Osteoblast (primary cell): ENCODE data around the gene DYSF. TPM values are rescaled to one million over a fixed set of nuclear protein-coding genes. Genes with fewer than 3 reads are reported as not detected.
A peak's percentile ranks its signal among the peaks of the same experiment; 100 is the strongest.

ENCODE experiments used
- DNase-seq: peaks from one replicate; pipeline ENCODE4 v3.0.0; 2011; ENCODE audit warnings: low spot score, mixed read lengths; ENCODE audit not compliant: insufficient read length; ENCODE audit errors: missing footprints
- H2AFZ ChIP-seq: 2 replicates; pipeline ENCODE4 v1.6.0; 2011; ENCODE audit warnings: mild to moderate bottlenecking, low read length
- H3K27ac ChIP-seq: 2 replicates; pipeline ENCODE4 v1.5.1; 2011; ENCODE audit warnings: mild to moderate bottlenecking, low read depth, low read length, moderate library complexity
- H3K27me3 ChIP-seq: 2 replicates; pipeline ENCODE4 v1.6.0; 2012; ENCODE audit warnings: mild to moderate bottlenecking, control low read depth, inconsistent platforms, low read length, moderate library complexity; ENCODE audit not compliant: insufficient read depth
- H3K36me3 ChIP-seq: 2 replicates; pipeline ENCODE4 v1.5.1; 2011; ENCODE audit warnings: mild to moderate bottlenecking, low read length, control low read depth, moderate library complexity; ENCODE audit not compliant: insufficient read depth
- H3K4me1 ChIP-seq: 2 replicates; pipeline ENCODE4 v1.5.1; 2011; ENCODE audit warnings: mild to moderate bottlenecking, low read length, control low read depth, moderate library complexity; ENCODE audit not compliant: insufficient read depth
- H3K4me2 ChIP-seq: 2 replicates; pipeline ENCODE4 v1.6.0; 2011; ENCODE audit warnings: mild to moderate bottlenecking, low read length; ENCODE audit not compliant: insufficient read depth
- H3K4me3 ChIP-seq: fragments of 200-600 bp; sonication (generic); 3 replicates; pipeline ENCODE4 v1.5.1; 2012; ENCODE audit warnings: mild to moderate bottlenecking, low read length, inconsistent platforms; ENCODE audit not compliant: insufficient read depth
- H3K79me2 ChIP-seq: 2 replicates; pipeline ENCODE4 v1.6.0; 2012; ENCODE audit warnings: mild to moderate bottlenecking, low read length, control low read depth, inconsistent platforms; ENCODE audit not compliant: insufficient read depth
- H3K9me3 ChIP-seq: 2 replicates; pipeline ENCODE4 v1.5.1; 2011; ENCODE audit warnings: low read depth, low read length, control low read depth
- H4K20me1 ChIP-seq: 2 replicates; pipeline ENCODE4 v1.6.0; 2012; ENCODE audit warnings: mild to moderate bottlenecking, low read length, control low read depth; ENCODE audit not compliant: insufficient read depth
- total RNA-seq: library from RNA; depleted of rRNA; stranded (reverse); fragments of >200 nt; gene quantifications from 2 replicates; pipeline ENCODE4 v1.2.3, GENCODE V29; 2012
- TF ChIP-seq, protein P1 (sequence below): IDR thresholded peaks from 2 replicates; pipeline ENCODE4 v1.5.1; 2011; ENCODE audit warnings: mild to moderate bottlenecking, low read depth, low read length, moderate library complexity; ENCODE audit errors: extremely low read depth

The DYSF gene
- total RNA-seq, 1 donor = 4.3 TPM

DNA sequence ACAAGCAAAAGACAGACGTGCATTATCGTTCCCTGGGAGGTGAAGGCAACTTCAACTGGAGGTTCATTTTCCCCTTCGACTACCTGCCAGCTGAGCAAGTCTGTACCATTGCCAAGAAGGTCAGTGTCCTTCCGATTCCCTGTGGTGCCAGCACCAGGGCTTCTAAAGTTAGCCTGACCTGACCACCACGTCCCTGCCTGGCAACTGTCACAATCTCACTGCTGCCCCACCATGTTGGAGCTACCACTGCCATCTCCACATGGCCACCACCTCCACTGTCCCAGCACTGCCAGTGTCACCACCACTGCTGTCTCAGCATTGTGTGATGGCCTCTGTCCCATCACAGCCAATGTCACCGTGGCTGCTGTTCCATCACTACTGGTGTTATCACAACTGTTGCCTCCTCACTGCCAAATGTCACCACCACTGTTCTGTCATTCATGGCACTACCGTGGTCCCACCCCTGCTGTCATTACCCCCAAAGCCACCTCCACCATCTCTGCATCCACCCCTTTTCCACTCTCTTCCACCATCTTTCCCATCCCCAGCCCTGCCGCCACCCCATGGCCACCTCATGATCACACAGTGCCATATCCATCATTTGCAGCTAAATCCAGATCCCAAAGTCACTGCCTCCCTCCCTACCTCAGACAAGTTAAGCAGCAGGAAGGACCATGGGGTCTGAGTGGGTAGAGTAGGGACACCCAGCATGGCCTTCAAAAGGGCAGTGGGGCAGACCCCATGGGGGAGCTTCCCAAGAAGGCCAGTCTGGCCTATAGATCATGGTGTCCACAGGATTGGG, 216.5 kb downstream of the DYSF start:
- Histone ChIP-seq H3K4me2 (no peak overlapping the region), H3K79me2 (no peaks in the 10 kb centered on the region), H4K20me1 (no peaks in the 10 kb centered on the region), H3K27ac (no peak overlapping the region), H3K36me3 (no peaks in the 10 kb centered on the region), H3K4me3 (no peak overlapping the region), H2AFZ (no peak overlapping the region), H3K27me3 (peaks cover 14% of the 10 kb centered on the region), H3K9me3 (no peaks in the 10 kb centered on the region), H3K4me1 (no peaks in the 10 kb centered on the region)
- TF ChIP-seq, protein P1, sequence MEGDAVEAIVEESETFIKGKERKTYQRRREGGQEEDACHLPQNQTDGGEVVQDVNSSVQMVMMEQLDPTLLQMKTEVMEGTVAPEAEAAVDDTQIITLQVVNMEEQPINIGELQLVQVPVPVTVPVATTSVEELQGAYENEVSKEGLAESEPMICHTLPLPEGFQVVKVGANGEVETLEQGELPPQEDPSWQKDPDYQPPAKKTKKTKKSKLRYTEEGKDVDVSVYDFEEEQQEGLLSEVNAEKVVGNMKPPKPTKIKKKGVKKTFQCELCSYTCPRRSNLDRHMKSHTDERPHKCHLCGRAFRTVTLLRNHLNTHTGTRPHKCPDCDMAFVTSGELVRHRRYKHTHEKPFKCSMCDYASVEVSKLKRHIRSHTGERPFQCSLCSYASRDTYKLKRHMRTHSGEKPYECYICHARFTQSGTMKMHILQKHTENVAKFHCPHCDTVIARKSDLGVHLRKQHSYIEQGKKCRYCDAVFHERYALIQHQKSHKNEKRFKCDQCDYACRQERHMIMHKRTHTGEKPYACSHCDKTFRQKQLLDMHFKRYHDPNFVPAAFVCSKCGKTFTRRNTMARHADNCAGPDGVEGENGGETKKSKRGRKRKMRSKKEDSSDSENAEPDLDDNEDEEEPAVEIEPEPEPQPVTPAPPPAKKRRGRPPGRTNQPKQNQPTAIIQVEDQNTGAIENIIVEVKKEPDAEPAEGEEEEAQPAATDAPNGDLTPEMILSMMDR = no peak
- no peak for DNase-seq

DNA sequence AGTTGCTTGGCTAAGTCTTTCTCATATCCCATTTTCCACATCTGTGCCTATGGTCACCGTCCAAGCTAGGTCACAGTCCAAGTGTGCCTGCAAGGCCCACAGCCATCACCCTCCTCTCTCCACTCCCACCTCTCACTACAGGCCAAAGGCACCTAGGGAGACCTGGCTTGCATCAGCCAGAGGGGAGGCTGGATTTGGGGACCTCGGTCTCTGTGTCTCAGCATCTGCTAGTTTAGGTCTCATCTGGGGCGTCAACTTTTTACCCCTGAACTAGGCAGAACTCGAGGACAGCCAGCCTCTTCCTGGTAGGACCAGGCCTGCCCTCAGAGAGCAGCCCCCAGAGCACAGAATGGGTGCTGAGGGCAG, 217.1 kb downstream of the DYSF start:
- Histone ChIP-seq H4K20me1 (no peaks in the 10 kb centered on the region), H3K9me3 (no peaks in the 10 kb centered on the region), H3K79me2 (no peaks in the 10 kb centered on the region), H3K4me3 (no peak overlapping the region), H3K4me2 (no peak overlapping the region), H3K36me3 (no peaks in the 10 kb centered on the region), H3K27me3 (peaks cover 14% of the 10 kb centered on the region), H3K27ac (no peak overlapping the region), H2AFZ (no peak overlapping the region), H3K4me1 (no peaks in the 10 kb centered on the region)
- DNase-seq = no peak
- TF ChIP-seq, protein P1 = no peak

DNA sequence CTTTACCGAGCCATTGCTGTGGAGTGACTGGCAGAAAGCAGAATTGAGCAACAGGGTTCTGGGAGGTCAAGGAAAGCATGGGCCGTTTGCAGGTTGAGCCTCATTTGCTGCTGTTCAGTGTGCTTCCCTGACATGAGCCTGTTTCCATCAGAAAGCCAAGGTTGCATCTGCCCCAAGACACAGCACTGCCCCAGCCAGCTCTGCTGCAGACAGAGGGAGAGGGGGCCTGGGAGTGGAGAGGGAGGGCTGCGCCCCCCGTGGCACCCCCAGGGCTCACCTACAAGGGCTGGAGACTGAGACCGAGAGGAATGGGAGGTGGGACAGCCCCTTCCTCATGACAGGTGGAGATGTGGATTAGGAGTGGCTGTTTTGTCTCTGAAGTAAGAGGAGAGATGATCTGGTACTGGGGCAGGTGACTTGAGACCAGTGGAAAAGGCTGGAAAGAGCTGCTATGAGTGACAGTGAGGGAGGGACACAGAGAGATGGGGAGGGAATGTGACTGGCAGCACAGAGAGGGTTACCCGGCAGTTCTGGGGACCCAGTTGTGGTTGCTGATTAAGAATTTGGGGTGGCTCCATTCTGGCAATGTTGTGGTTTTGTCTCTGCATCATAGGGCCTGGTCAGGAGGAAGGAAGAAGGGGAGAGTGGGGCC, 218.0 kb downstream of the DYSF start:
- Histone ChIP-seq H3K27ac (no peak overlapping the region), H3K4me2 (no peak overlapping the region), H3K9me3 (no peaks in the 10 kb centered on the region), H2AFZ (no peak overlapping the region), H3K36me3 (no peaks in the 10 kb centered on the region), H3K4me1 (no peaks in the 10 kb centered on the region), H4K20me1 (no peaks in the 10 kb centered on the region), H3K27me3 (peaks cover 14% of the 10 kb centered on the region), H3K4me3 (no peak overlapping the region), H3K79me2 (no peaks in the 10 kb centered on the region)
- DNase-seq = peak; percentile 79
- TF ChIP-seq, protein P1 = no peak

DNA sequence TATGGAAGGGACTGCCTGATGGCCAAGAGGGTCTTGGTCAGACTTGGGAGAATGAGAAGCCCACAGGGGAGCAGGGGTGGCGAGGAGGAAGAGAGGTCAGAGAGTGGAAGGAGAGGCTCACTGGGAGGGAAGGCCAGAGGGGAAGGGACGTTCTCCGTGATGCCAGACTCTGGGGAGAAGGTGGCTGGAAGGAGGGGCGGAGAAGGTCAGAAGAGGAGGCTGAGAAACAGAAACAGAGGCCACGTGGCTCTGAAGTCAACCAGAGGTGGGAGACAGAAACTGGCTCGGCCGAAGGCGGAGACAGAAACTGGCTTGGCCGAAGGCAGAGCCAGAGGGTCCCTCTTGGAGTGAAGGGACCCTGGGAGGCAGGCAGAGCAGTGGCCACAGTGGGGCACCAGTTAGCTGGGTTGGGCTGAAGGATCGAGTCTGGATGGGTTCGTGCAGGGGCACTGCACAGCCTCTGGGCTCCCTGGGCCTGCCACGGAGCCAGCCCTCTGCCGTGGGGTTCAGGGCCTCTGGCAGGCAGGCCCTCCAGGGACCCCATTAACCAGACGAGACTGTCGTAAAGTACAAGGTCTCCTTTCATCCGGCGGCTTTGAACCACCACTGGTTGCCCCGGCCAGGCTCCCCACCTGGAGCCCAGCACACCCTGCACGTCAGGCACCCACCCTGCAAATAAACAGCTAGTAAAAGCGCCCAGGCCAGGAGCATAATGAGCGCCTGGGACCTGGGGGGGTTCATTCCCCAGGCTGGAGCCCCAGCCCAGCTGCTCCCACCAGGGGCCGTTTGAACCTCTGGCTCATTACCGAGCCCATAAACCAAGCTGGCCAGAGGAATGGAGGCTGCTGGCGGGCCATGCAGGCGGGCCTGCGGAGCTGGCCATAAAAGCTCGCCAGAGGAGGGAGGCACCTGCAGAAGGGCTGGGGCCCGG, 218.8 kb downstream of the DYSF start:
- Histone ChIP-seq H3K36me3 (no peaks in the 10 kb centered on the region), H2AFZ (no peak overlapping the region), H3K4me1 (no peaks in the 10 kb centered on the region), H3K9me3 (no peaks in the 10 kb centered on the region), H3K4me3 (no peak overlapping the region), H3K79me2 (no peaks in the 10 kb centered on the region), H3K27ac (no peak overlapping the region), H4K20me1 (no peaks in the 10 kb centered on the region), H3K4me2 (no peak overlapping the region), H3K27me3 (peaks cover 14% of the 10 kb centered on the region)
- DNase-seq = peak; percentile 85
- TF ChIP-seq, protein P1 = no peak
